SK-N-SH (cell line): ENCODE measurements around the gene PI4K2A. TPM values are rescaled to one million over a fixed set of nuclear protein-coding genes. Genes with fewer than 3 reads are reported as not detected.
A peak's percentile ranks its signal among the peaks of the same experiment; 100 is the strongest.

Source experiments
- CTCF ChIA-PET: fragments of 300-600, 350-600 bp; formaldehyde crosslinking; extraction: SDS; loops from one replicate; lab custom pipeline; 2021; lab: Yijun Ruan, JAX
- POLR2A ChIA-PET: fragments of 350-600 bp; sonication (Branson Sonifier 250); formaldehyde crosslinking; extraction: SDS; loops from one replicate; lab custom pipeline; 2020; ENCODE audit warnings: antibody characterized with exemption, inconsistent platforms; lab: Yijun Ruan, JAX
- DNase-seq: peaks from one replicate; pipeline ENCODE4 v3.0.0; 2012
- H2AFZ ChIP-seq: fragments of 200-600 bp; sonication (generic); 2 replicates; pipeline ENCODE4 v1.8.1; 2016; ENCODE audit warnings: antibody characterized with exemption, mild to moderate bottlenecking, low read depth
- H3F3A ChIP-seq: fragments of 200-600 bp; sonication (generic); replicated peaks from 2 replicates; pipeline ENCODE3; 2016; ENCODE audit warnings: antibody characterized with exemption, mild to moderate bottlenecking; ENCODE audit not compliant: insufficient read depth
- H3K27ac ChIP-seq, 2 experiments: fragments of 200-500 bp in 1 of 2; fragments of 200-600 bp in 1 of 2; sonication (Bioruptor generic) in 1 of 2; sonication (generic), shearing (Covaris generic) in 1 of 2; 2 replicates each; pipeline versions ENCODE4 v1.5.1 to v1.6.1; 2014 to 2016; ENCODE audit warnings: low read depth in 2 of 2, inconsistent platforms in 1 of 2, low read length in 1 of 2, mild to moderate bottlenecking in 1 of 2, mixed read lengths in 1 of 2
- H3K27me3 ChIP-seq: fragments of 200-600 bp; sonication (generic), shearing (Covaris generic); 2 replicates; pipeline ENCODE4 v1.6.1; 2016; ENCODE audit warnings: mixed run types; ENCODE audit not compliant: insufficient read depth
- H3K36me3 ChIP-seq, 2 experiments: fragments of 200-500 bp in 1 of 2; fragments of 200-600 bp in 1 of 2; sonication (Bioruptor generic) in 1 of 2; sonication (generic) in 1 of 2; replicated peaks in 1 of 2; 2 replicates each; pipeline versions ENCODE3 to v1.5.1; 2014 to 2016; ENCODE audit warnings: low read length in 1 of 2, mild to moderate bottlenecking in 1 of 2; ENCODE audit not compliant: insufficient read depth in 2 of 2, control insufficient read depth in 1 of 2
- H3K4me1 ChIP-seq, 2 experiments: fragments of 200-500 bp in 1 of 2; fragments of 200-600 bp in 1 of 2; sonication (Bioruptor generic) in 1 of 2; sonication (generic), shearing (Covaris generic) in 1 of 2; 2 replicates each; pipeline versions ENCODE4 v1.5.1 to v1.6.1; 2014 to 2016; ENCODE audit warnings: low read depth in 1 of 2, low read length in 1 of 2, mixed run types in 1 of 2; ENCODE audit not compliant: insufficient read depth in 2 of 2, control insufficient read depth in 1 of 2
- H3K4me2 ChIP-seq: fragments of 200-600 bp; sonication (generic), shearing (Covaris generic); 2 replicates; pipeline ENCODE4 v1.6.1; 2017; ENCODE audit warnings: mixed run types
- H3K4me3 ChIP-seq, 2 experiments: fragments of 200-500 bp in 1 of 2; fragments of 200-600 bp in 1 of 2; sonication (Bioruptor generic) in 1 of 2; sonication (generic), shearing (Covaris generic) in 1 of 2; 2 replicates each; pipeline versions ENCODE4 v1.5.1 to v1.8.1; 2014 to 2016; ENCODE audit warnings: low read depth in 2 of 2, inconsistent platforms in 1 of 2, low read length in 1 of 2, mild to moderate bottlenecking in 1 of 2, mixed read lengths in 1 of 2, moderate library complexity in 1 of 2
- H3K79me2 ChIP-seq: fragments of 200-600 bp; sonication (generic); 2 replicates; pipeline ENCODE4 v1.8.1; 2017; ENCODE audit warnings: mild to moderate bottlenecking; ENCODE audit not compliant: insufficient read depth
- H3K9ac ChIP-seq: fragments of 200-600 bp; sonication (generic); 2 replicates; pipeline ENCODE4 v1.6.1; 2017; ENCODE audit warnings: mixed run types
- H3K9me2 ChIP-seq: fragments of 200-600 bp; sonication (generic); 2 replicates; pipeline ENCODE4 v1.6.1; 2017; ENCODE audit warnings: mixed run types
- H3K9me3 ChIP-seq: fragments of 200-600 bp; sonication (generic); 2 replicates; pipeline ENCODE4 v1.6.1; 2017; ENCODE audit warnings: mixed run types, mild to moderate bottlenecking, moderate library complexity
- H4K20me1 ChIP-seq: fragments of 200-600 bp; sonication (generic); 2 replicates; pipeline ENCODE4 v1.6.1; 2017; ENCODE audit warnings: mild to moderate bottlenecking, mixed run types; ENCODE audit not compliant: insufficient read depth
- FOSL2 ChIP-seq: IDR thresholded peaks from 2 replicates; pipeline ENCODE4 v1.4.0; 2012; ENCODE audit warnings: low read depth, mild to moderate bottlenecking, moderate library complexity, borderline replicate concordance
- FOXJ3 ChIP-seq: sonication (generic); formaldehyde crosslinking; IDR thresholded peaks from 2 replicates; pipeline ENCODE4 v1.5.1; 2020; ENCODE audit warnings: mild to moderate bottlenecking, missing genetic modification reagents
- GABPA ChIP-seq: IDR thresholded peaks from 2 replicates; pipeline ENCODE4 v1.4.0; 2012; ENCODE audit warnings: low read depth, mild to moderate bottlenecking
- JUND ChIP-seq: IDR thresholded peaks from 2 replicates; pipeline ENCODE4 v1.4.0; 2012
- TCF12 ChIP-seq: IDR thresholded peaks from 2 replicates; pipeline ENCODE4 v1.4.0; 2012
- USF1 ChIP-seq: IDR thresholded peaks from 2 replicates; pipeline ENCODE4 v1.4.0; 2012; ENCODE audit warnings: low read depth, borderline replicate concordance
- YY1 ChIP-seq: IDR thresholded peaks from 2 replicates; pipeline ENCODE4 v1.4.0; 2012; ENCODE audit warnings: low read depth, mild to moderate bottlenecking
- ZBTB33 ChIP-seq: IDR thresholded peaks from 2 replicates; pipeline ENCODE4 v1.4.0; 2012; ENCODE audit warnings: low read depth, borderline replicate concordance
- WGBS: methylation state at CpG from one replicate; pipeline ENCODE4 v1.1.6; 2017; ENCODE audit warnings: low lambda C conversion rate; 5-methylcytosine and 5-hydroxymethylcytosine counted together
- polyA plus RNA-seq, 3 experiments: library from polyadenylated mRNA; depleted of rRNA; stranded (reverse); fragments of >200 nt; gene quantifications; 2 replicates each; pipeline ENCODE4 v1.2.3, GENCODE V29; 2012
- TF ChIP-seq, protein P1 (sequence below): fragments of 200-600 bp; sonication (generic); IDR thresholded peaks from 2 replicates; pipeline ENCODE4 v1.6.1; 2017; ENCODE audit warnings: antibody characterized with exemption, mild to moderate bottlenecking, moderate library complexity
- TF ChIP-seq, protein P2 (sequence below): IDR thresholded peaks from 2 replicates; pipeline ENCODE4 v1.4.0; 2012; ENCODE audit warnings: low read depth

The PI4K2A gene
- polyA plus RNA-seq, 1 of the 3 experiments (the other 2 are of a cell fraction) = 23.8 TPM

DNA sequence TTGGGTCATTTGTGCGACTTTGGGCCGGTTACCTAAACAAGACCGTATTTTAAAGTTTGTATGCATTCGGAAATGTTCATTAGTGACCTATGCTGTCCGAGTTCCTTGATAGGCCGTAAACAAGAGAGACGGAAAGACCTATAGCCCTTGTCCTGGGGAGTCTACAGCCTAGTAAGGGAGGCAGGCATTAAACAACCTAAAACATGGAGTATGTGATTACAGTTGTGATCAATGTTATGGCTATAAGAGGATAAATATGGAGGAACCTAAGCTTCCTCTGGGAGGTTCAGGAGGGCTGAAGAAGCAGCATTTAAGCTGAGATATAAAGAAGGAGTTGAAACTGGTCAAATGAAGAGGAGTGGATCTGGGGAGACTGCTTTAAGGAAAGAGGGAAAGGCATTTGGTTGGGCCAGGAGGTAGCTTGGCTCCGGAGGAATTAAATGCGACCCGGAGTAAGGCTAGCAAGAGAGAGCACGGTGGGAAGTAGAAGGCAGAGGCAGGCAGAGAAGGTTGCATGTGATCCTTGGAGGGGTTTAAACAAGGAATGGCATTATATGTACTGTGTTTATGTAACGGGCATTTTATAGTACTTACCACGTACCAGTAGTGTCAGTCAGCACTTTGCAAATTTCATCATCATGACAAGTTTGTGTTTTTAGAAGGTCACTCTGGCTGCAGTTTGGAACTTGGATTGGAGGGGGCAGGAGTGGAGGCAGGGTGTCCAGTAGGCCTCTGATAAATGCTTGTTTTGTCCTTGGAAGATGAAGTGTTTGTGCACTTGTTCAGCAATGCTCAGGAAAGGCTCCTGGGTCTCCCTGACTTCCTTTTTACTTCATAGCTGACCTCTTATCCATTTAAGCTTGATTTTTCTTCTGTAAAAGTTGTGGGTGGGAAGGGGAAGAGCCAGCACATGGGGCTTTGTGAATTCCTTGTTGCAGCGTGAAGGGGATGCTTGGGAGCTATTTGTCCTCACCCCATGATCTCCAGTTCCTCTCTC is 47.6 kb downstream of the PI4K2A start:
- H3K79me2 ChIP-seq = peaks cover 15% of the 10 kb centered on the region; the same call in 1 of the 2 replicates
- peak overlapping the region; percentile 97; the same call in 1 of the 2 replicates for H3K4me2 ChIP-seq
- peak overlapping the region; percentile 65 to 70 for H3K27ac ChIP-seq
- POLR2A ChIA-PET = interaction anchor here (0.8 to 2.7 kb wide), 4 partner anchors 10 to 48 kb away, joined by 4 to 21 read pairs (median 4); partner anchors contain the start of genes MARVELD1 and ZFYVE27
- H2AFZ ChIP-seq = peak overlapping the region; percentile 88
- H3K36me3 ChIP-seq = no peaks in the 10 kb centered on the region
- H3K27me3 ChIP-seq = no peaks in the 10 kb centered on the region
- H3K9me2 ChIP-seq = no peaks in the 10 kb centered on the region
- TF ChIP-seq, protein P1, sequence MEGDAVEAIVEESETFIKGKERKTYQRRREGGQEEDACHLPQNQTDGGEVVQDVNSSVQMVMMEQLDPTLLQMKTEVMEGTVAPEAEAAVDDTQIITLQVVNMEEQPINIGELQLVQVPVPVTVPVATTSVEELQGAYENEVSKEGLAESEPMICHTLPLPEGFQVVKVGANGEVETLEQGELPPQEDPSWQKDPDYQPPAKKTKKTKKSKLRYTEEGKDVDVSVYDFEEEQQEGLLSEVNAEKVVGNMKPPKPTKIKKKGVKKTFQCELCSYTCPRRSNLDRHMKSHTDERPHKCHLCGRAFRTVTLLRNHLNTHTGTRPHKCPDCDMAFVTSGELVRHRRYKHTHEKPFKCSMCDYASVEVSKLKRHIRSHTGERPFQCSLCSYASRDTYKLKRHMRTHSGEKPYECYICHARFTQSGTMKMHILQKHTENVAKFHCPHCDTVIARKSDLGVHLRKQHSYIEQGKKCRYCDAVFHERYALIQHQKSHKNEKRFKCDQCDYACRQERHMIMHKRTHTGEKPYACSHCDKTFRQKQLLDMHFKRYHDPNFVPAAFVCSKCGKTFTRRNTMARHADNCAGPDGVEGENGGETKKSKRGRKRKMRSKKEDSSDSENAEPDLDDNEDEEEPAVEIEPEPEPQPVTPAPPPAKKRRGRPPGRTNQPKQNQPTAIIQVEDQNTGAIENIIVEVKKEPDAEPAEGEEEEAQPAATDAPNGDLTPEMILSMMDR = no peak
- TF ChIP-seq FOXJ3 = no peak
- TF ChIP-seq GABPA = no peak
- TF ChIP-seq YY1 = no peak
- peaks cover 21% of the 10 kb centered on the region for H3F3A ChIP-seq
- 82% methylated on average over 14 of the region's 14 CpGs for WGBS
- CTCF ChIA-PET = interaction anchor here (0.7 to 8.1 kb wide), 10 partner anchors 10 to 182 kb away, joined by 3 to 60 read pairs (median 8); partner anchors contain the start of genes ANKRD2 and ZFYVE27
- peak overlapping the region in 1 of 2 experiments; percentile 76; a peak in 2 of 4 replicates for H3K4me3 ChIP-seq
- DNase-seq = no peak
- H3K9me3 ChIP-seq = no peaks in the 10 kb centered on the region
- H3K9ac ChIP-seq = peak overlapping the region; percentile 67
- H3K4me1 ChIP-seq = peaks cover 28 to 33% of the 10 kb centered on the region in 2 experiments; a peak in 3 of 4 replicates
- H4K20me1 ChIP-seq = no peaks in the 10 kb centered on the region

GRCh38 chr10:97689559-97690020 is 49.1 kb downstream of the PI4K2A start:
- 0 out of 2 replicates have a peak, but pooled peaks have one; percentile 13 for TF ChIP-seq JUND
- TF ChIP-seq, protein P2, sequence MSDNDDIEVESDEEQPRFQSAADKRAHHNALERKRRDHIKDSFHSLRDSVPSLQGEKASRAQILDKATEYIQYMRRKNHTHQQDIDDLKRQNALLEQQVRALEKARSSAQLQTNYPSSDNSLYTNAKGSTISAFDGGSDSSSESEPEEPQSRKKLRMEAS = peak; percentile 93
- TF ChIP-seq ZBTB33 = no peak
- peak; percentile 66; the same call in 1 of the 2 replicates for TF ChIP-seq USF1
- TF ChIP-seq FOSL2 = no peak; the same call in 1 of the 2 replicates
- 0 out of 2 replicates have a peak, but pooled peaks have one; percentile 23 for TF ChIP-seq TCF12
- Histone ChIP-seq H3K9me3 (no peaks in the 10 kb centered on the region), H3K4me2 (no peak overlapping the region), H3K36me3 (no peaks in the 10 kb centered on the region), H2AFZ (peak overlapping the region; percentile 32; the same call in 1 of the 2 replicates), H3K4me3 (no peak overlapping the region), H3K79me2 (peaks cover 13% of the 10 kb centered on the region; the same call in 1 of the 2 replicates), H3K27ac (peak overlapping the region in 1 of 2 experiments; percentile 61; a peak in 2 of 4 replicates), H3K9ac (no peak overlapping the region), H3K9me2 (no peaks in the 10 kb centered on the region), H3K27me3 (no peaks in the 10 kb centered on the region), H3F3A (peaks cover 21% of the 10 kb centered on the region), H3K4me1 (peaks cover 16 to 27% of the 10 kb centered on the region in 2 experiments; a peak in 3 of 4 replicates), H4K20me1 (no peaks in the 10 kb centered on the region)
- CTCF ChIA-PET = interaction anchor here (1.3 to 8.1 kb wide), 5 partner anchors 10 to 42 kb away, joined by 4 to 60 read pairs (median 42); no protein-coding TSS in a partner anchor
- POLR2A ChIA-PET = no interaction called here
- no peak for DNase-seq
- 83% methylated on average over 5 of the region's 5 CpGs for WGBS
